Measurements from ENCODE around the gene EEF1AKMT3.

The EEF1AKMT3 gene

DNA sequence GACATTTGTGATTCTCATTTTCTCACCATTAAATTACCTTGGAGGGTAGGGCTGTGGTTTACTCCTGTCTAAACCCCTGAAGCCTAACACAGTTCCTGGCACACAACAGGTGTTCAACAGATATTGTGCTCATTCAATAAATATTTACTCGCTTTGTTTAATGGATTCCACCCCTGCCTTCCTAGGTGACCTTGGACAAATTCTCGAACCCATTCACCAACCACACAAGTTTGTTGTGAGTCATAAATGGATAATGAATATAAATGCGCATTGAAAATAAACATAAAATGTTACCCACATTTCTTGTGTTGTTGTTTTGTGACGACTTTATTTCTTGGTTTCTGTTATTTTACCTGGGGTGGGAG, 9.8 kb downstream of the EEF1AKMT3 start:
- TF ChIP-seq, protein P1, sequence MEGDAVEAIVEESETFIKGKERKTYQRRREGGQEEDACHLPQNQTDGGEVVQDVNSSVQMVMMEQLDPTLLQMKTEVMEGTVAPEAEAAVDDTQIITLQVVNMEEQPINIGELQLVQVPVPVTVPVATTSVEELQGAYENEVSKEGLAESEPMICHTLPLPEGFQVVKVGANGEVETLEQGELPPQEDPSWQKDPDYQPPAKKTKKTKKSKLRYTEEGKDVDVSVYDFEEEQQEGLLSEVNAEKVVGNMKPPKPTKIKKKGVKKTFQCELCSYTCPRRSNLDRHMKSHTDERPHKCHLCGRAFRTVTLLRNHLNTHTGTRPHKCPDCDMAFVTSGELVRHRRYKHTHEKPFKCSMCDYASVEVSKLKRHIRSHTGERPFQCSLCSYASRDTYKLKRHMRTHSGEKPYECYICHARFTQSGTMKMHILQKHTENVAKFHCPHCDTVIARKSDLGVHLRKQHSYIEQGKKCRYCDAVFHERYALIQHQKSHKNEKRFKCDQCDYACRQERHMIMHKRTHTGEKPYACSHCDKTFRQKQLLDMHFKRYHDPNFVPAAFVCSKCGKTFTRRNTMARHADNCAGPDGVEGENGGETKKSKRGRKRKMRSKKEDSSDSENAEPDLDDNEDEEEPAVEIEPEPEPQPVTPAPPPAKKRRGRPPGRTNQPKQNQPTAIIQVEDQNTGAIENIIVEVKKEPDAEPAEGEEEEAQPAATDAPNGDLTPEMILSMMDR (IDR thresholded peaks at IDR 0.05; ENCODE audit: extremely low read depth, missing control alignments), result no peak

DNA sequence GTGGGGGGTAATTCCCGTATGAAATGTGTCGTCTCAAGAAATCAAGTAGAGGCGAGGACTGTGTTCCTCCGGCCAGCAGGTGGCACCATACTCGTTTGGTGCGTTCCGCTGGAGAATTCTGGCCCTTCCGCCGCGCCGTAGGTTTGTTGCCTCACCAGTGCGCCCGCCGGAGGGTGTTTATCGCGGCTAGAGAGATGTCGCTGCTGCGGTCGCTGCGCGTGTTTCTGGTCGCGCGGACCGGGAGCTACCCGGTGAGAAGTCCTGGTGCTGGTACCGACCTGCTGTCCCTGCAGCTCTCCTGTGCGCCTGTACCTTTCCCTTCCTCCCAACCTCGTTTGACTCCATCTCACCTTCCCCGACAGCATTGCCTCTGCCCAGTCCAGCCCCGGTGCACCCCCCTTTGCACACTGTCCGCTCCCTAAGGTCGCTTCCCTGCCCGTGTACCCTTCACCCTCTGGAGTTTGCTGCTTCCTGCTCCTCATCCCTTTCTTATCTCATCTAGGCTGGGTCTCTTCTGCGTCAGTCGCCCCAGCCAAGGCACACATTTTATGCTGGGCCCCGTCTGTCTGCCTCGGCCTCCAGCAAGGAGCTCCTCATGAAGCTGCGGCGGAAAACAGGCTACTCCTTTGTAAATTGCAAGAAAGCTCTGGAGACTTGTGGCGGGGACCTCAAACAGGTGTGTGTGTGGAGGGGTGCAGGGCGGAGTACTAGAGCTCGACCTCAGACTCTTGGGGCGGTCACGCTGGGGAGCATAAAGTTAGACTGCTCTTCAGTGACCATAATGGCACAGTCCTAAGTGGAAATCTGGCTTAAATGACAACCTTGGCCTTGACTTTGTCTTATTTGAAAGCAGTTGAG, 10.4 kb downstream of the EEF1AKMT3 start, which contains the start of gene TSFM:
Gene TSFM (plus strand): TSS at position 180 of the 858 bp plus-strand sequence. CDS start 15 bp downstream, at position 195.
- TF ChIP-seq, protein P1 (IDR thresholded peaks at IDR 0.05; ENCODE audit: extremely low read depth, missing control alignments), result peak; percentile 74
- DNase-seq (ENCODE audit: low spot score), result peak; percentile 82

More for the DNA sequence above, 9.8 kb downstream of the EEF1AKMT3 start:
- DNase-seq (ENCODE audit: low spot score), result no peak

DNA sequence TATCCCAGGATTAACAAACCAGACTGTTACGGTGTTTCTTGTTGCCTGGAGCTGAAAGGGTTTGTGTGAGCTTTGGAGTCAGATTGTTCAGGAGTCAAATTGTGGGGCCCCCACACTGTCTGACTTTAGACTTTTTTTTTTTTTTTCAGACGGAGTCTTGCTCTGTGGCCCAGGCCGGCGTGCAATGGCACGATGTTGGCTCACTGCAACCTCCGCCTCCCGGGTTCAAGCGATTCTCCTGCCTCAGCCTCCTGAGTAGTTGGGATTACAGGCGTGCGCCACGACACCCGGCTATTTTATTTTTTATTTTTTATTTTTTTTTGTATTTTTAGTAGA, 11.0 kb downstream of the EEF1AKMT3 start:
- TF ChIP-seq, protein P1 (IDR thresholded peaks at IDR 0.05; ENCODE audit: extremely low read depth, missing control alignments), result no peak
- DNase-seq (ENCODE audit: low spot score), result no peak

DNA sequence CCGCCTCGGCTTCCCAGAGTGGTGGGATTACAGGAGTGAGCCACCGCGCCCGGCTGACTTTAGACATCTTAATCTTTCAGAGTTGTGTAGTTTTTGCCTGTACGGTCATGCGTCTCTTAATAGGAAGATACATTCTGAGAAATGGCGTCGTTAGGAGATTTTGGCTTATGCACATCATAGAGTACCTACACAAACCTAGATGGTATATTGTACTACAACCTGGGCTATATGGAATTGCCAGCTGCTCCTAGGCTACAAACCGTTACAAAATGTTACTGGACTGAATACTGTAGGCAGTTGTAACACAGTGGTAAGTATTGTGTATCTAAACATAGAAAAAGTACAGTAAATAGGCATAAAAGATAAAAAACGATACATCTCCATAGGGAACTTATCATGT, 11.4 kb downstream of the EEF1AKMT3 start:
- TF ChIP-seq, protein P1 (IDR thresholded peaks at IDR 0.05; ENCODE audit: extremely low read depth, missing control alignments), result no peak
- no peak for DNase-seq (ENCODE audit: low spot score)

DNA sequence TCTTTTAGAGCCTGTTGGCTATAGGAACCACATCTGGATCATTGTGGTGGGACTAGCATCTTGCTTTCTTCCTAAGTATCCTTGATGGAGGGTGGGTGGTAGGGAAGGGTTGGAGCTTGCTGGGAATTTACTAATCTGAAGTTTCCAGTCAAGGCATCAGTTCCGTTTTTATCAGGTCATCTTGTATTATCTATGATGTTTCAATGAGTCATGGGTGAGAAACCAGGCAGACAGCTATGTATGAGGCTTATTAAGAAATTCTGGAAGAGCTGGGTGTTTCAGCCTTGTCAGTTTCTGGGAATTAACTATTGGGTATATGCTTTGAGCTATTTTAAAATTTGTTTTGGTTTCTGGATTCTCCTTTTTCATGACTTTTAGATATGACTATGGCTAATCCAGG, 21.5 kb downstream of the EEF1AKMT3 start:
- TF ChIP-seq, protein P1 (IDR thresholded peaks at IDR 0.05; ENCODE audit: extremely low read depth, missing control alignments), result no peak
- no peak for DNase-seq (ENCODE audit: low spot score)

DNA sequence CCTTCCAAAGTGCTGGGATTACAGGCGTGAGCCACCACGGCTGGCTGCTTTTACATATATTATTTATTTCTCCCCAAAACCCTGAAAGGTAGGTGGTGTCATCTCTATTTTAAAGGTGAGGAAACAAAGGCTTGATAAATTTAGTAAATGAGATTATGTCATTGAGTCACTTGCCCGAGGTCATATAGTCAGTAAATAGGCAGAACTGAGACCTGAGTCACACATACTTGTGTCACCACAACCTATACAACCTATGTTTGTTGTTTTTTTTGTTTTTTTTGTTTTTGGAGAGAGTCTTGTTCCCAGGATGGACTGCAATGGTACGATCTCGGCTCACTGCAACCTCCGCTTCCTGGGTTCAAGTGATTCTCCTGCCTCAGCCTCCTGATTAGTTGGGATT, 22.9 kb downstream of the EEF1AKMT3 start:
- TF ChIP-seq, protein P1 (IDR thresholded peaks at IDR 0.05; ENCODE audit: extremely low read depth, missing control alignments), result no peak
- DNase-seq (ENCODE audit: low spot score), result no peak

DNA sequence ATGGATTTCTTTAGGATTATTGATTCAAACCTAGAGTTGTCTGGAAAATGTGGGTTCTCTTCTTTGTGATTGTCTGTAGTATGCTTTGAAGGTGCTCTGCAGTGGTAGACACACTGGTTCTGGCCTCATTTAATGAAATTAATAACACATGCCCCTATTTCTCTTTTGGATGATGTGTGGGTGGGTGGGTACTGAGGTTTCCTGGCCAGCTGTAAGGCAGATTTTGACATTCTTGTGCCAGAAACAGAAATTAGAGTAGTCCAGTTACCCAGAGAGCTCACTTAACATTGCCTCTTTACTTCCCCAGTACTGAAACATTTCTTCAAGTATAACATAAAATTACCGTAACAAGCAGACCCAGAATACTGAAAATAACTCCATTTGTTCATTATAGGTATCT, 24.6 kb downstream of the EEF1AKMT3 start:
- TF ChIP-seq, protein P1 (IDR thresholded peaks at IDR 0.05; ENCODE audit: extremely low read depth, missing control alignments), result no peak
- no peak for DNase-seq (ENCODE audit: low spot score)
